ENCODE data around the gene POFUT1. TPM values are rescaled to one million over a fixed set of nuclear protein-coding genes. Genes with fewer than 3 reads are reported as not detected.
"Not testable (repeated sequence)": the region's sequence is repeated elsewhere in the genome, so short reads cannot be mapped to it uniquely, and the experiment has no call there.

The POFUT1 gene
- total RNA-seq, 2 experiments from 2014 or later: 51.8 to 54.3 TPM

DNA sequence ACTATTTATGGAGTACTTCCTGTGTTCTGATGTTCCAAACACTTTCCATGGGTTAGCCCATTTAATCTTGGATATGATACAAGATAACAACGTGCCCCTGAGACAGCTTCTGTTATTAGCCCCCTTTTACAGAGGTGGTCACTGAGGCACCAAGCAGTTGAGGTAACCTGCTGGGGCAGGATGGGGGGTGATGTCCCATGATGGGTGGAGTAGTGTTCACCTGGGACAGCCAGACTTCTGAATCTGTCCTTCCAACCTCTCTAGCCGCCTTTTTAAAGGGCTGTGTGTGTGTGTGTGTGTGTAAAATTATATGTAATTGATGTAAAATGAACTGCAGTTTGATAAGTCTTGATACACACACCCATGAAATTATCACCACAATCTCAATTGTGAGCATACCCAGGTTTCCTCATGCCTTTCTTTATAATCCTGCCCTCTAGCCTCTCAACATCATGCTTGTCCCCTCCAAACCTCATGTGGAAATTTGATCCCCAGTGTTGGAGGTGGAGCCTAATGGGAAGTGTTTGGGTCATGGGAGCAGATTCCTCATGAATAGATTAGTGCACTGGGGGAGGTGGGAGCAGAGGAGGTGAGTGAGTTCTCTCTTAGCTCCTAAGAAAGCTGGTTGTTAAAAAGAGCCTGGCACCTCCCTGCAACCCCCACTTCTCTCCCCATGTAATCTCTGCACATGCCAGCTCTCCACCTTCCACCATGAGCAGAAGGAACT is 39.3 kb upstream of the POFUT1 start:
- intact Hi-C loops (cut with DNase I, micrococcal nuclease): no loop called here

DNA sequence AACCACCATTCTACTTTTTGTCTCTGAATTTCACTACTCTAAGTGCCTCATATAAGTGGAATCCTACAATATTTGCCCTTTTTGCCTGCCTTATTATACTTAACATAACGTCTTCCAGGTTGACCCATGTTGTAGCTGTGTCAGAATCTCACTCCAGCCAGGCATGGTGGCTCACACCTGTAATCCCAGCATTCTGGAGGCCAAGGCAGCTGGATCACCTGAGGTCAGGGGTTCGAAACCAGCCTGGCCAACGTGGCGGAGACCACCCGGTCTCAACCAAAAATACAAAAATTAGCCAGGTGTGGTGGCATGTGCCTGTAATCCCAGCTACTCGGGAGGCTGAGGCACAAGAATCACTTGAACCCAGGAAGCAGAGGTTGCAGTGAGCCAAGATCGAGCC is 30.0 kb upstream of the POFUT1 start:
- intact Hi-C loops (cut with DNase I, micrococcal nuclease); ATAC-seq; H3K4me3 Mint-ChIP-seq; H3K9me3 Mint-ChIP-seq (ENCODE audit: low read depth); H3K27me3 Mint-ChIP-seq; DNase-seq; H3K27ac Mint-ChIP-seq; CTCF ChIA-PET; H3K36me3 Mint-ChIP-seq (ENCODE audit: low read depth); H3K4me1 Mint-ChIP-seq; POLR2A ChIA-PET: not testable (repeated sequence)

More for the DNA sequence above, 39.3 kb upstream of the POFUT1 start:
- Mint-ChIP-seq H3K4me3 (no peak overlapping the region), H3K27me3 (no peaks in the 10 kb centered on the region), H3K4me1 (no peaks in the 10 kb centered on the region), H3K9me3 (ENCODE audit: low read depth) (no peaks in the 10 kb centered on the region), H3K36me3 (ENCODE audit: low read depth) (peaks cover 28% of the 10 kb centered on the region), H3K27ac (no peak overlapping the region)
- ChIA-PET CTCF (interaction anchor here (1.0 kb wide), 1 partner anchor 13 kb away, joined by 3 read pairs; no protein-coding TSS in a partner anchor), POLR2A (no interaction called here)
- DNase-seq: no peak
- no peak for ATAC-seq

DNA sequence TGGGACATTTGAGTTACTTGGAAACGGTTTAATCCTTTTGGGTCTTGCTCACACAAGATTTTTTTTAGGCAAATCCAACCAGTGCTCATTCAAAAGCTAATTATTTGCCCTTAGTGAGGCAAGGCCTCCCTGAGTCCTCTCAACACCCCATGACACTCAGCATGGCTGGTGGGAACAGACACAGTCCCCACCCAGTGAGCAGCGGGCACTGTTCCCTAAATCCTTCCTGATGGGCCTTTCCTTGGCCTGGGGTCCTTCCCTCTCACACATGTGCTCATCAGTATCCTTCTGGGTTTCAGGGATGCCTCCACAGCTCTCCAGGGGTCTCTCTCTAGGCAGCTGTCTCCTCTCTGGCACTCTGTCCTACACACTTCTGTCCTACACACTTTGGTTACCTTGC is 28.2 kb upstream of the POFUT1 start:
- intact Hi-C loops (cut with DNase I, micrococcal nuclease): no loop called here
- no peak overlapping the region for H3K4me3 Mint-ChIP-seq

DNA sequence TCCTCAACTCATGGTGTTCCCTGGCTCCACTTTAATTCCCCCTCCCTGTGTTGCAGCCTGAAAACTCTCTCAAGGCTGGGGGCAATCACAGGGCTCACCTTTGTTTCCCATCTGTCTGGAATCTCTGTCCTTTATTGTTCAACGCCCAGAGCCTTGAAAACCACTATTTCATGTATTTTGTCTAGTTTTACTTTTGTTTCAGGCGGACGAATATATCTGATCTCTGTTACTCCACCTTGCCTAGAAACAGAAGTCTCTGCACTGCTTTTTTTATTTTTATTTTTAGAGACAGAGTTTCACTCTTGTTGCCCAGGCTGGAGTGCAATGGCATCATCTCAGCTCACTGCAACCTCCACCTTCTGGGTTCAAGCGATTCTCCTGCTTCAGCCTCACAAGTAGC is 27.7 kb upstream of the POFUT1 start:
- DNase-seq (no peak), ATAC-seq (no peak)
- ChIA-PET POLR2A (no interaction called here), CTCF (no interaction called here)
- intact Hi-C loops (cut with DNase I, micrococcal nuclease): no loop called here
- Mint-ChIP-seq H3K27me3 (no peaks in the 10 kb centered on the region), H3K4me3 (no peak overlapping the region), H3K36me3 (ENCODE audit: low read depth) (peaks cover 2% of the 10 kb centered on the region), H3K4me1 (no peaks in the 10 kb centered on the region), H3K9me3 (ENCODE audit: low read depth) (no peaks in the 10 kb centered on the region), H3K27ac (no peak overlapping the region)

More for the DNA sequence above, 28.2 kb upstream of the POFUT1 start:
- no peaks in the 10 kb centered on the region for H3K4me1 Mint-ChIP-seq
- ChIA-PET CTCF (no interaction called here), POLR2A (no interaction called here)
- DNase-seq: no peak
- peaks cover 2% of the 10 kb centered on the region for H3K36me3 Mint-ChIP-seq (ENCODE audit: low read depth)
- no peaks in the 10 kb centered on the region for H3K27me3 Mint-ChIP-seq
- no peak for ATAC-seq
- no peak overlapping the region for H3K27ac Mint-ChIP-seq
- no peaks in the 10 kb centered on the region for H3K9me3 Mint-ChIP-seq (ENCODE audit: low read depth)

DNA sequence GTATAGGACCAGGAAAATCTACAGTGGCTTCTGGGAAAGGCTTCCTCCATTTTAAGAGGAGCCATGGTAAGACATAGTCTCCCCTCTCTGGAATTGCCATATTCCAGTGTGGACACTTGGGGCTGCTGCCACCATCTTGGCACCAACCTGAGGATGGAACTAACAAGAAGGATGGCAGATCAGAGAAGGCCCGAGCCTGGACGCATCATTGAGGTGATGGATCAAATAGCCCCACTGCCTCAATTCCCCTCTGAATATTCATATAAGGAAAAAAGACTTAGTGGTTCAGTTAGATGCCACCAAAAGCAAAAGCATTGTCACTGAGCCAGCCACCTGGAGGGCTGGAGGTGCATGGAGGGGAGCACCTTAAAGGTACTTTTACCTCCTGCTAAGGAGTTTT is 26.1 kb upstream of the POFUT1 start:
- no peaks in the 10 kb centered on the region for H3K4me1 Mint-ChIP-seq
- H3K4me3 Mint-ChIP-seq: no peak overlapping the region
- no peak overlapping the region for H3K27ac Mint-ChIP-seq
- H3K36me3 Mint-ChIP-seq (ENCODE audit: low read depth): peaks cover 2% of the 10 kb centered on the region
- DNase-seq: no peak
- no peak for ATAC-seq
- H3K9me3 Mint-ChIP-seq (ENCODE audit: low read depth): no peaks in the 10 kb centered on the region
- POLR2A ChIA-PET: no interaction called here
- intact Hi-C loops (cut with DNase I, micrococcal nuclease): no loop called here
- CTCF ChIA-PET: no interaction called here
- H3K27me3 Mint-ChIP-seq: no peaks in the 10 kb centered on the region

DNA sequence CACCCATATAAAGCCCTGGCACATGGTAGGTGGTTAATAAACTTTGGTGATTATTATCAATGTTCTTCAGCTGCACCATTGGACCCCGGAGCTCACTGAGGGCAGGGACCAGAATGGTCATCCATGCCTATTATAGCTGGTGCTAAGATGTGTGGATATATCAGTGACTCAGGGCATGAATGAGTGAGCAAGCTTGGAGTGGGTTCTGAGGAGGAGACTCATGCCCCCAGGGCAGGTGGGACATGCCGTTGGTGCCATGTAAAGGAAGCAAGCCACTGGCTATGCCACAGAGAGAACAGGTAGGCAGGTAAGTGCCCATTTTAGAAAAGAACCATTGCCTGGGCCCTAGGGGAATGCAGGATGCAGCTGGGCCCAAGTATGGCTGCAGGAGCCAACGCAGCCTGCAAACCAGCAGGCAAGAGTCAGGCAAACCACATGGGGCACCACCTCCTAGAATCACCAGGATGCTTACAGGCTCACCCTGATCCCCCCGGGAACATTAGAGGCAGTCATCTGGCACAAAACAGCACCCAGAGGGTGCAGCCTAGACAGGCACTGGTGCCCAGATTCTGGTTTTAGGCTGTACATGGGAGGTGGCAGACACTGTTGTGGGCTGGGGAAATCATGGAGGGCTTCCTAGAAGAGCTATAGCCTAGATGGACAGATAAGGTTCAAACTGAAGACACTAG is 23.6 kb upstream of the POFUT1 start:
- H3K4me3 Mint-ChIP-seq: no peak overlapping the region
- H3K27me3 Mint-ChIP-seq: no peaks in the 10 kb centered on the region
- no peaks in the 10 kb centered on the region for H3K9me3 Mint-ChIP-seq (ENCODE audit: low read depth)
- no peak overlapping the region for H3K27ac Mint-ChIP-seq
- DNase-seq: no peak
- CTCF ChIA-PET: no interaction called here
- no peak for ATAC-seq
- H3K4me1 Mint-ChIP-seq: peaks cover 3% of the 10 kb centered on the region
- POLR2A ChIA-PET: interaction anchor here (0.7 to 0.8 kb wide), 2 partner anchors 25 to 78 kb away, joined by 3 to 4 read pairs; no protein-coding TSS in a partner anchor
- intact Hi-C loops (cut with DNase I, micrococcal nuclease): no loop called here
- H3K36me3 Mint-ChIP-seq (ENCODE audit: low read depth): peaks cover 2% of the 10 kb centered on the region

DNA sequence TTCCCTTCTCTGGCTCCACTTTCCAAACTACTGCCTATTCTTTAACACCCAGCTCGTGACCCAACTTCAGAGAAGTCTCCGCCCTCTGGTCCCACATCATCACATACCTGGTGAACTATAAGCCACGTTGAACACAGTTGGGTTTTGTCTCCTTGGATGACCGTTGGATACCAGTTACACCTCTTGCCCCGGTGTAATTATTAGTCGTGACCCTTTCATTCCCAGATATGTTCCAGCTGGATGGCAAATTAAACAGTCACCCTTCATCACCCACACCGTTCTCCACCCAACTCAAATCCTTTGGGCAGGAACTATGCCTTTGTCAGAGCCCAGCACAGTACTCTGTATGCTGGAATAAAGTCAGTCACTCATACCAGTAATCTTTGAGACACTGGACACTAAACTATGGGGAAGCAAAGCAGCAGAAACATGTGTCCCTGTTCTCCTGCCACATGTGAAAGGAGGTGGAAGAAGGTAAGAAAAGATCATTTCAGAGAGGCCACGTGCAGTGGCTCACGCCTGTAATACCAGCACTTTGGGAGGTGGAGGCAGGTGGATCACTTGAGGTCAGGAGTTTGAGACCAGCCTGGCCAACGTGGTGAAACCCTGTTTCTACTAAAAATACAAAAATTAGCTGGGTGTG is 22.6 kb upstream of the POFUT1 start:
- POLR2A ChIA-PET: no interaction called here
- no peaks in the 10 kb centered on the region for H3K9me3 Mint-ChIP-seq (ENCODE audit: low read depth)

DNA sequence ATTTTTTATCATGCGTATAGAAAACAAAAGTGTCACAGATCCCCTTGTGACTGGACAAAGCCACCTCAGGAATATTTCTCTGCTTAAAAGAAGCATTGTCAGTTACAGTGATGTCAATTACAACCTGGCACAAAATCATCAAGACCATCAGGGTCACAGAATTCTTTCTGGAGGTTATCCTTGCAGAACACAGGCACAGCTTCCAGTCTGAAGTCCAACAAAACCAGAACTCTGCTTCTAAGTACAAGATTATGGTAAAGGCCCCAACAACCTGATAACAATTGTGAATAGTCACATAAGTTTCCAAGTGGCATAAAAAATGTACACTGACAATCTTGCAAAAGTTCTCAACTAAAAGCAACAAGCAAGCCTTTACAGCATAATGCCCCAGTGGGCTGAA is 21.2 kb upstream of the POFUT1 start:
- intact Hi-C loops (cut with DNase I, micrococcal nuclease): no loop called here
- H3K27me3 Mint-ChIP-seq: no peaks in the 10 kb centered on the region
- ChIA-PET POLR2A (no interaction called here), CTCF (interaction anchor here (0.7 kb wide), 1 partner anchor 17 kb away, joined by 3 read pairs; no protein-coding TSS in a partner anchor)
- no peaks in the 10 kb centered on the region for H3K9me3 Mint-ChIP-seq (ENCODE audit: low read depth)
- no peak overlapping the region for H3K4me3 Mint-ChIP-seq
- no peak for ATAC-seq
- H3K4me1 Mint-ChIP-seq: peaks cover 20% of the 10 kb centered on the region
- no peak for DNase-seq
- peaks cover 6% of the 10 kb centered on the region for H3K36me3 Mint-ChIP-seq (ENCODE audit: low read depth)
- H3K27ac Mint-ChIP-seq: no peak overlapping the region

More for the DNA sequence above, 22.6 kb upstream of the POFUT1 start:
- CTCF ChIA-PET: interaction anchor here (0.7 kb wide), 1 partner anchor 99 kb away, joined by 3 read pairs; no protein-coding TSS in a partner anchor
- ATAC-seq (no peak), DNase-seq (no peak)
- Mint-ChIP-seq H3K4me3 (no peak overlapping the region), H3K36me3 (ENCODE audit: low read depth) (peaks cover 2% of the 10 kb centered on the region), H3K27ac (no peak overlapping the region), H3K4me1 (peaks cover 10% of the 10 kb centered on the region), H3K27me3 (no peaks in the 10 kb centered on the region)
- intact Hi-C loops (cut with DNase I, micrococcal nuclease): no loop called here

DNA sequence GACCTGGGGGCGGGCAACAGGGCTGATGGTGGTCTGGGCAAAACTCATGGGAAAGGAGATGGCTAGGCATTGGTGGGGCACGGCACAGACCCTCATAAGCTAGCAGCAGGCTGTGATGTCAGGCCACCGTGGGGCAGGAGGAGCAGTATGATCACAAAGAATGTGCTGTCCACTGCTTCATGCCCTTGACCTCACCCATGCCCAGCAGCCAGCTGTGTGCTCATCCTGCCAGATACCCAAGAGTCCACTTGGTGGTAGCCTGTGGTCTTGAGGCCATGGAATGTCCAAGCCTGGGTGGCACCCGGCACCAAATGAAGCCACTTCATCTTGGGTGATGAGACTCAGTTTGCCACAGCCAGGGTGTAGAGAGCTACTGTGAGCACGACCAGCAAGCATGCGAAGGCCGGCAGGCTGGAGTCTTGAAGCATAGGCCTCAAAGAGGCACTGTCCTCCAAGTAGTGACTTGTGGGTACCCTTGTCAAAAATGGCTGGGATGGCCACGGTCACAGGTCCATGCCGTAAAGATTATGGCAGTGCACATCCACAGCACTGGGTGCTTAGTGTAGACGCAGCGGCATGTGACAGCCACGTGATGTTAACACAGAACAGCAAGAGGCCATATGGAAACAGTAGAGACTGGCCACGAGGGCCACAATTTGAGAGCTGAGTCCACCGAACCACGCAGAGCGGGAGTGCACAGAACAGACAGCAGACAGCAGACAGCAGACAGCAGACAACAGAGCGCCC is 19.1 kb upstream of the POFUT1 start:
- Mint-ChIP-seq H3K4me3 (peak overlapping the region; percentile 54), H3K27me3 (no peaks in the 10 kb centered on the region), H3K4me1 (peaks cover 37% of the 10 kb centered on the region), H3K27ac (peak overlapping the region; percentile 79), H3K36me3 (ENCODE audit: low read depth) (peaks cover 22% of the 10 kb centered on the region), H3K9me3 (ENCODE audit: low read depth) (no peaks in the 10 kb centered on the region)
- ChIA-PET CTCF (interaction anchor here (0.6 to 1.2 kb wide), 3 partner anchors 15 to 627 kb away, joined by 3 to 5 read pairs (median 3); no protein-coding TSS in a partner anchor), POLR2A (interaction anchor here (0.6 to 0.9 kb wide), 3 partner anchors 15 to 232 kb away, joined by 4 read pairs; no protein-coding TSS in a partner anchor)
- ATAC-seq: no peak
- DNase-seq: no peak
- intact Hi-C loops (cut with DNase I, micrococcal nuclease): no loop called here

DNA sequence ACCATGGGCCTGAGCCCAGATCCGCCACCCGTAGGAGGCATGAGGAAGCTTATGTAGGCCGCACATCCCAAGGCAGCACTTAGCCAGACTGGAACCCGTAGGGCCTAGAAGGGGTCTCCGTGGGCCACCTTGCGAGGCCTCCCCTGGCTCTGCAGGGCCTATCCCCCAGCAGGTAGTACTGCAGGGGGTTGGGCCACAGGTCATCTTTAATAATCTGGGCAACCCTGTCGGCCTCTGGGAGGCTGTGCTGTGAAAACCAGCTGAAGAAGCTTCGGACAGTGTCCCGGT is 18.6 kb upstream of the POFUT1 start:
- Mint-ChIP-seq H3K36me3 (ENCODE audit: low read depth) (peaks cover 27% of the 10 kb centered on the region), H3K27me3 (no peaks in the 10 kb centered on the region), H3K4me1 (peaks cover 42% of the 10 kb centered on the region), H3K9me3 (ENCODE audit: low read depth) (no peaks in the 10 kb centered on the region), H3K27ac (peak overlapping the region; percentile 84), H3K4me3 (peak overlapping the region; percentile 64)
- DNase-seq: no peak
- intact Hi-C loops (cut with DNase I, micrococcal nuclease): no loop called here
- POLR2A ChIA-PET: interaction anchor here (0.6 to 0.9 kb wide), 3 partner anchors 15 to 232 kb away, joined by 4 read pairs; no protein-coding TSS in a partner anchor
- CTCF ChIA-PET: interaction anchor here (0.6 to 1.2 kb wide), 3 partner anchors 14 to 627 kb away, joined by 3 to 5 read pairs (median 3); no protein-coding TSS in a partner anchor
- ATAC-seq: no peak

Measured in activated CD4-positive, alpha-beta T cell treated with anti-CD3 and anti-CD28 coated beads for 36 hours (primary cell).